GM21381 (cell line): ENCODE results near the gene CIITA.
"Not testable (repeated sequence)": the region's sequence is repeated elsewhere in the genome, so short reads cannot be mapped to it uniquely, and the experiment has no call there.

ENCODE experiments used
- ATAC-seq: cut with Tn5 transposase; IDR thresholded peaks from one replicate; pipeline ENCODE4 v1.9.1; 2021; ENCODE audit warnings: mild to moderate bottlenecking, moderate library complexity; ENCODE audit not compliant: unreplicated experiment

Gene CIITA

DNA sequence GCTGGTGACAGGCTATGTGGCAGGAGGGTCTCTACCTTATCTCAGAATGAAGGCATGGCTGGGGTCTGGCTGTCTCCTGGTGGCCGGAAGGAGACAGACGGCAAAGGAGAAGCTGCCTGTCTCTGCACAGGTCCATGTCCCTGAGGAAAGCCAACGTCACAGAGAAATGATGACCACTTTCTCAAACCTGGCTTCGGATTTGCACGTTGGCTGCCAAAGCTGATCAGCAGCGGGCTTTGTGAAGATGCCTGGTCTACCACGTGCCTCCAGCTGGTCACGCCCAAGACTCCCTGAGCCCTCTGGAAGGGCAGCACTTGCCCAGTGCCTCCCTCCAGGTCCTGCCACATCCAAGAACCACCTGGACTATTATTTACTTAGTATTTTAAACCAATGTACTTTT lies 56.9 kb downstream of the CIITA start:
- no peak for ATAC-seq

- no peak for ATAC-seq
Measured at GRCh38 chr16:10934325-10935107, 57.5 kb downstream of the CIITA start.

- ATAC-seq: no peak
Measured at GRCh38 chr16:10935226-10935915, 58.4 kb downstream of the CIITA start.

- ATAC-seq: no peak
Measured at GRCh38 chr16:10936272-10936984, 59.4 kb downstream of the CIITA start.

DNA sequence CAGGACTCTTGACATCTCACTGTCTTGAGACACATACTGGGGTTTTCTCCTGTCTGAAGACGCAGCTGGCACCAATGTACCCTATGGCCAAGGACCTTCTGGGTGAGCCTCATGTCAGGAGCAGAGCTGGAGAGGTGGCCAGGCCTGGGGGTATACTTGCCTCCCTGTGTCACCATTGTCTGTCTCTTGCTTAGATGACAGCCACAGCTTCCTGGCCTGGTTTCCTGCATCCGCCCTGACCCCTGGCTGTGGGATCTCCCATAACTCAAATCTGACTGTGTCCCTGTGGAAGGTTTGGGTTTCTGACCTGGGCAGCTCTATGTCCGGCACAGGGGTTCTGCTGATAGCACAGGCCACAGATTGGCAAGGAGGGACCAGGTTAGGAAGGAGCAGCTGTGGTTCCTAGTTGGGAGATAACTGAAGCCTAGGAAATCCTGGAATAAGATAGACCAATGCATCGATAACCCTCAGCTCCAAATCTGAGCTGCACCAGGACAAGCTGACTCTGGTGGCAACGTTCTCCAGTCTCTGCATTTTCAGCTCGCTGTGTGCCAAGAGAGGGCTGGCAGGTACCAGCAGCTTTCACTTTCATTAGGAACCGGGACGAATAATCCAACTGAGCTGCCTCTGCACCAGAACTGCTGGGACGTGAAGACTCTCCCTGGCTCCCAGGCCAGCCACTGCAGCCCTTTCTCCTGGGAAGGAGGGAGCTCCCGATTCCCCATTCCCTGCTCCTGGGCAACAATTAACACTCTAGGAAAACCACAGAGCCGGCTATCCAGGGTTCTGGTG lies 60.3 kb downstream of the CIITA start:
- ATAC-seq: no peak

- ATAC-seq: no peak
Measured at GRCh38 chr16:10938321-10938720, 61.3 kb downstream of the CIITA start.

GRCh38 chr16:10938796-10939648 lies 62.0 kb downstream of the CIITA start:
- ATAC-seq: no peak

DNA sequence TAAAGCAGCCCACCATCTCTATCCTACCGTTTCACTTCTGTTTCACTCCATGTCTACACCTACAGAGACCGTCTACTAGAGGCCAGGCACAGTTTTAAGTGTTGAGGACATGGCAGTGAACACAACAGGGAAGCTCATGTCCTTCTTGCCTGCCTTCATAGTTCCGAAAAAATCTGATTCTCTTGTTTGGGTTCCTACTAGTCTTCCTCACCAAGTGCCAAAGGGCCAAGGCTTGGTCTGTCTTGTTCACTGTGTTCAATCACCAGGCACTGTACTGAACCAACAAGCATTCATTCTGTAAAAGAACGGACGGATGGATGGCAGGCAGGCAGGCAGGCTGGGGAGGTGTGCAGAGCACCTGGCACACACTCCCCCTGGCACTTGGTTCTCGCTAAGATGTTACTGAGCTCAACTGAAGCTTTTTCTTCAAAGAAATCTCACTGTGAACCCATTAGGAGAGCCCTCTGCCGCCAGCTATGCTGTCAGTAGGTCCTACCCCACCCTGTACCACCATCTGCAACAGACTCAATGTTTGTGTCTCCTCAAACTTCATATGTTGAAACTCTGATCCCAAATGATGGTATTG lies 62.7 kb downstream of the CIITA start:
- ATAC-seq: no peak

- no peak for ATAC-seq
Measured at GRCh38 chr16:10940501-10941079, 63.6 kb downstream of the CIITA start.

- no peak for ATAC-seq
Measured at GRCh38 chr16:10941127-10941933, 64.3 kb downstream of the CIITA start.

DNA sequence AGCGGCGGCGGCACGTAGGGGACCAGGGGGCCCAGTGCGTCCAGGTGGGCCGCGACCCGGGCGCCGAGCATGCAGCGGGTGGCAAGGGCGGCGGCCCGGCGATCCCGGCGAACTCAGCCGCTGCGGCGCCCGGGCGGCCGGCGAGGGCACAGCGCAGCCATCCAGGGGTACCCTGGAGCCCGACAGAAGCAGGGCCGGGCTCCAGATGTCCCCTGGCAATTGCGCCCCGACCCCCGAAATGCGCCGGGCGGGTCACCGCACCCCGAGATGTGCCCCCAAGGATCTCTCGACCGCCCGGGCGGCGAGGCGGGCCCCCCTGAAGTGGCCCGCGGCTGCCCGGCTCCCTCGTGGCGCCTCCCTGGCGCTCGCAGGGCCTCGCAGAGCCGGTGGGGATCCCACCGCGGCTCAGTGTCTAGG lies 64.9 kb downstream of the CIITA start:
- not testable (repeated sequence) for ATAC-seq

DNA sequence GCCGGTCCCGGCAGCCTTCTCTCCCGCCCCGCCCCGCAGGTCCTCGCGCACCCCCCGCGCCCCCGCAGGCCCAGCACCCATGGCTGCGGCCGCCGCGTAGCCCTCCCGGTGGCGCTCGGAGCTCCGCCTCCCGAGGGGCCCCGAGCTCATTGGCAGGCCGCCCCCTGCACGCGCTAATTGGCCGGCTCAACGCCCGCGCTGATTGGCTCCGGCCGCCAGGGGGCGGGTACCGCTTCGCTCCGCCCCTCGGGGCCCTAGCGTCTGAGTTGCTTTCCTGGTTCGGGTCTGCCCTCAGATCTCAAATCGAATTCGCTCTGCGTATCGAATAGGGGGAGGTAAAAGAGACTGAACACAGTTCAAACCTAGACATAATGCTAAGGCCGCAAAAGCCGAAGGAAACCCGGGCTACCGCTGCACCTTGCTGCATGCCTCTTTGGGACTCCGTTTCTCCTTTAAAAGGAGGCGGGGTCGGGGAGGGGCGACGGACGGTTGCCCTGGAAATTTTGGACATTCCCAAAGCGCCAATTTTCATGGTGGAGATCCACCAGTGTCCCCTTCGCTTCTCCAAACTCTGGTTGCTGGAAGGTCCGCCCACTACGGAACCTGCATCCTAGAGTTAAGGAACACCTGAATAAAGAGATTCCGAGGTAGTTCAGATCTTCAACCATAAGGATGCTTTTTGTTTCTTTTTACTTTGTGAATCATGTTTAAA lies 65.5 kb downstream of the CIITA start, which contains the start of gene DEXI:
Gene DEXI (minus strand): TSS at position 117 of the 712 bp plus-strand sequence. CDS start 463 bp downstream, outside the sequence.
- ATAC-seq: peak; percentile 72

DNA sequence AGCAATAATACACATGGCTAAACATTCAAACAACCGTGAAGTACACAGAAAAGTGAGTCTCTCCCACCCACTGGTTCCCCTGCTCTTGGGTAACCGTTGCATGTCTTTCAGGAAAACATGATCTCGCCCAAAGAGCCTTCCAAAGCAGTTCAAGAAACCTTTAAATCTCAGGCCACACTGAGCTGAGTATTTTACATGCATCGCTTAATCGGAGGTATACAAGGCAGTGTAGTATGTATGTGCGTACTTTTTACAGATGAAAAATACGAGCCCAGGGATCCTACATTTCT lies 66.0 kb downstream of the CIITA start:
- no peak for ATAC-seq

DNA sequence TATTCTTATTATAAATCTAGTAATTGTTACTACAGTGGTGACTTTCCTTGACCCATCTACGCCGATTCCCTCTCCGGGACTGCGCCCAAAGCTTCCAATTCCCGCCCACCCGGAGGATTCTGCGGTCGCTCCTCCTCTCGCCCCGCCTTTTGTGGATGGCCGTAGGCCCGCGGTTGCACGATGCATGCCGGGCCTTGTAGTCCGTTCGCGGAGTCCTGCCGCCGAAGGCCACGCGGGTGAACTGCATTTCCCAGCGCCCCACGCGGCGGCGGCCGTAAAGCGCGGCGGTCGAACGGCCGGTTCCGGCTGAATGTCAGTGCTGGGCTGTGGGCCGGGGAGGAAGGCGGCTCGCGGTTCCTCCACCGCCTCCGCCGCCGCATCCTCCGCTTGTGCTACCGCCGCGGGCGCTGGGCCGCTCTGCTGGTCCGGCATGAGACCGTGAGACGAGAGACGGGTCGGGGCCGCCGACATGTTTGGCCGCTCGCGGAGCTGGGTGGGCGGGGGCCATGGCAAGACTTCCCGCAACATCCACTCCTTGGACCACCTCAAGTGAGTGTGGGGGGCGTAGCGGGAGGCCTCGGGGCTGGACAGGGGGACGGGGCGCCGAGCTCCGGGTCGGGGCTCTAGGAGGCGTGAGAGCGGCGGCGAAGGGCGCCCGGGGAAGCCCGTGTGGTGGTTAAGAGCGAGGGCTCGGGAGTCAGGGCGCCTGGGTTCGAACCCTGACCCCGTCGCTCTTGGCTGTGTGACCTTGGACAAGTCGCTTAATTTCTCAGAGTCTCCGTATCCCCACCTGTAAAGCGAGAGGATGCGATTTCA lies 67.5 kb downstream of the CIITA start, which contains the start of gene CLEC16A:
Gene CLEC16A (plus strand): TSS at position 316 of the 816 bp plus-strand sequence. CDS start 154 bp downstream, at position 470.
- peak; percentile 60 for ATAC-seq

- no peak for ATAC-seq
Measured at GRCh38 chr16:10945065-10945787, 68.2 kb downstream of the CIITA start.

DNA sequence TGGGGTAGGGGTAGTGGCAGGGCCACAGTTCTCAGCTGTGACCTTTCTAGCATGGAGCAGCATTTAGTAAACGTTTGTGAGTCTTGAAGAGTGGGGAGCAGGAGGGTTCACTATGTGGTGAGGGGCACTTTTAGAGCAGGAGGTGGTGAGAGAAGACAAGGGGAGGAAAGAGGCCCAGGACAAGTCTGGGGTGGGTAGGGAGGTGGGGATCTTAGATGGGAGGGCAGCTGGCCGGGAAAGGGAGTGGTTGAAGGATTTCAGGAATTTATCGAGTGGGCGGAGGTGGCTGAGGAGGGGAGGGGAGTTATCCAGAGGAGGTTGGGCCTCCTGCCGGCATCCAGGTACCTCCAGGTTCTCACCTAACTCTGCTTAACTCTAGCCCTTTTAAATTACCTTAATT lies 69.3 kb downstream of the CIITA start:
- ATAC-seq: no peak
